WTC11 (cell line): Measurements from ENCODE around the gene MAP4. TPM values are rescaled to one million over a fixed set of nuclear protein-coding genes. Genes with fewer than 3 reads are reported as not detected.
A peak's percentile ranks its signal among the peaks of the same experiment; 100 is the strongest.

Source experiments
- ATAC-seq: fragments of 200-7000 bp; cut with Tn5 transposase; 2 replicates; pipeline ENCODE4 v1.10.0; 2021; ENCODE audit warnings: mild to moderate bottlenecking, moderate library complexity
- CTCF ChIA-PET: fragments of 300-600 bp; sonication (Branson Sonifier 250); formaldehyde crosslinking; loops from one replicate; lab custom pipeline; 2021; ENCODE audit warnings: antibody characterized with exemption; lab: Charles Lee
- POLR2A ChIA-PET: fragments of 350-600 bp; sonication (Branson Sonifier 250); formaldehyde crosslinking; loops from one replicate; lab custom pipeline; 2021; ENCODE audit warnings: antibody characterized with exemption; lab: Charles Lee
- DNase-seq: peaks from one replicate; pipeline ENCODE4 v3.0.0; 2021; ENCODE audit warnings: low spot score
- H3K27ac Mint-ChIP-seq: 2 replicates; pipeline ENCODE4 v1.8.0; 2021; ENCODE audit warnings: mixed read lengths
- H3K27me3 Mint-ChIP-seq: 2 replicates; pipeline ENCODE4 v1.8.0; 2021; ENCODE audit warnings: low read depth, mild to moderate bottlenecking, moderate library complexity, mixed read lengths
- H3K36me3 Mint-ChIP-seq: 2 replicates; pipeline ENCODE4 v1.8.0; 2021; ENCODE audit warnings: mixed read lengths
- H3K4me1 Mint-ChIP-seq: 2 replicates; pipeline ENCODE4 v1.8.0; 2022; ENCODE audit warnings: mixed read lengths
- H3K4me3 Mint-ChIP-seq: 2 replicates; pipeline ENCODE4 v1.8.0; 2021; ENCODE audit warnings: mild to moderate bottlenecking, moderate library complexity, mixed read lengths
- H3K9me3 Mint-ChIP-seq: 2 replicates; pipeline ENCODE4 v1.8.0; 2021; ENCODE audit warnings: mixed read lengths
- AR ChIP-seq: fragments of 250-450 bp; sonication (Bioruptor Pico); IDR thresholded peaks from 2 replicates; pipeline ENCODE4 v1.9.0; 2021; ENCODE audit warnings: mild to moderate bottlenecking
- CDX4 ChIP-seq: fragments of 250-450 bp; sonication (Bioruptor Pico); IDR thresholded peaks from 2 replicates; pipeline ENCODE4 v1.9.0; 2021; ENCODE audit warnings: moderate library complexity, mild to moderate bottlenecking, inconsistent platforms, borderline replicate concordance
- CREB1 ChIP-seq: sonication (generic); formaldehyde crosslinking; IDR thresholded peaks from 2 replicates; pipeline ENCODE4 v1.8.0; 2023; ENCODE audit warnings: mild to moderate bottlenecking, missing genetic modification reagents
- E2F5 ChIP-seq: sonication (generic); formaldehyde crosslinking; IDR thresholded peaks from 2 replicates; pipeline ENCODE4 v1.8.1; 2022; ENCODE audit warnings: mild to moderate bottlenecking, moderate library complexity, missing genetic modification reagents
- EMX1 ChIP-seq: fragments of 250-450 bp; sonication (Bioruptor Pico); IDR thresholded peaks from 2 replicates; pipeline ENCODE4 v1.8.0; 2021; ENCODE audit warnings: mild to moderate bottlenecking
- FOXK1 ChIP-seq: sonication (generic); formaldehyde crosslinking; IDR thresholded peaks from 2 replicates; pipeline ENCODE4 v1.8.0; 2022; ENCODE audit warnings: mild to moderate bottlenecking, moderate library complexity, missing genetic modification reagents
- MXD4 ChIP-seq: fragments of 250-450 bp; sonication (Bioruptor Pico); IDR thresholded peaks from 2 replicates; pipeline ENCODE4 v1.8.0; 2021; ENCODE audit warnings: mild to moderate bottlenecking, moderate library complexity, borderline replicate concordance
- NFATC4 ChIP-seq: fragments of 250-450 bp; sonication (Bioruptor Pico); IDR thresholded peaks from 2 replicates; pipeline ENCODE4 v1.9.0; 2021; ENCODE audit warnings: mild to moderate bottlenecking
- NFE2L1 ChIP-seq: sonication (generic); formaldehyde crosslinking; IDR thresholded peaks from 2 replicates; pipeline ENCODE4 v1.8.1; 2023; ENCODE audit warnings: missing genetic modification reagents
- NR2C2 ChIP-seq: sonication (generic); formaldehyde crosslinking; IDR thresholded peaks from 2 replicates; pipeline ENCODE4 v1.8.0; 2022; ENCODE audit warnings: mild to moderate bottlenecking, missing genetic modification reagents
- NR3C1 ChIP-seq: sonication (generic); formaldehyde crosslinking; conservative IDR thresholded peaks from 2 replicates; pipeline ENCODE4 v1.8.1; 2023; ENCODE audit warnings: low read depth, mild to moderate bottlenecking, missing genetic modification reagents
- PREB ChIP-seq: sonication (generic); formaldehyde crosslinking; IDR thresholded peaks from 2 replicates; pipeline ENCODE4 v1.8.1; 2022; ENCODE audit warnings: mild to moderate bottlenecking, missing genetic modification reagents, moderate library complexity, borderline replicate concordance
- PRRX2 ChIP-seq: fragments of 250-450 bp; sonication (Bioruptor Pico); IDR thresholded peaks from 2 replicates; pipeline ENCODE4 v1.8.0; 2021; ENCODE audit warnings: mild to moderate bottlenecking
- SOX15 ChIP-seq: fragments of 250-450 bp; sonication (Bioruptor Pico); IDR thresholded peaks from 2 replicates; pipeline ENCODE4 v1.9.0; 2021; ENCODE audit warnings: mild to moderate bottlenecking
- ZNF232 ChIP-seq: sonication (generic); formaldehyde crosslinking; IDR thresholded peaks from 2 replicates; pipeline ENCODE4 v1.8.0; 2022; ENCODE audit warnings: mild to moderate bottlenecking, missing genetic modification reagents
- ZNF317 ChIP-seq: sonication (generic); formaldehyde crosslinking; IDR thresholded peaks from 2 replicates; pipeline ENCODE4 v1.8.1; 2023; ENCODE audit warnings: low read depth, mild to moderate bottlenecking, moderate library complexity, missing genetic modification reagents, borderline replicate concordance
- ZNF425 ChIP-seq: fragments of 250-450 bp; sonication (Bioruptor Pico); conservative IDR thresholded peaks from 2 replicates; pipeline ENCODE4 v1.9.0; 2021; ENCODE audit warnings: mild to moderate bottlenecking
- total RNA-seq: library from RNA; stranded (reverse); gene quantifications from 3 replicates; pipeline ENCODE4 v1.2.3, GENCODE V29; 2021

MAP4 gene
- total RNA-seq, 1 experiment from 2014 or later = 199 TPM

- POLR2A ChIA-PET = no interaction called here
- no peak overlapping the region for H3K4me3 Mint-ChIP-seq
- H3K9me3 Mint-ChIP-seq = no peaks in the 10 kb centered on the region
- DNase-seq = no peak
- TF ChIP-seq CDX4 (no peak), FOXK1 (CRISPR knock-in tag) (no peak), E2F5 (no peak), NFE2L1 (CRISPR knock-in tag) (no peak), NFATC4 (CRISPR knock-in tag) (no peak), PRRX2 (CRISPR knock-in tag) (no peak)
- TF ChIP-seq, all 79 proteins: peak for 0
- Mint-ChIP-seq H3K4me1 (peaks cover 19% of the 10 kb centered on the region), H3K36me3 (no peaks in the 10 kb centered on the region), H3K27me3 (no peaks in the 10 kb centered on the region), H3K27ac (peak overlapping the region; percentile 86)
- no peak for ATAC-seq
- CTCF ChIA-PET = interaction anchor here (1.2 to 1.5 kb wide), 2 partner anchors 38 to 124 kb away, joined by 5 to 7 read pairs; no protein-coding TSS in a partner anchor
Measured at GRCh38 chr3:48026951-48027908, 11.0 kb upstream of the MAP4 start.

GRCh38 chr3:48026098-48026497, 9.9 kb upstream of the MAP4 start:
- Mint-ChIP-seq H3K36me3 (no peaks in the 10 kb centered on the region), H3K27me3 (no peaks in the 10 kb centered on the region), H3K9me3 (no peaks in the 10 kb centered on the region), H3K27ac (no peak overlapping the region), H3K4me3 (no peak overlapping the region), H3K4me1 (peaks cover 22% of the 10 kb centered on the region)
- DNase-seq (no peak), ATAC-seq (no peak)
- TF ChIP-seq NR3C1 (CRISPR knock-in tag) = no peak
- no peak for TF ChIP-seq SOX15 (CRISPR knock-in tag)
- no peak for TF ChIP-seq MXD4 (CRISPR knock-in tag)
- TF ChIP-seq ZNF232 (CRISPR knock-in tag) = no peak
- TF ChIP-seq PREB (CRISPR knock-in tag) = no peak
- POLR2A ChIA-PET = no interaction called here
- CTCF ChIA-PET = interaction anchor here (1.3 kb wide), 1 partner anchor 125 kb away, joined by 3 read pairs; no protein-coding TSS in a partner anchor

GRCh38 chr3:48024401-48024800, 8.2 kb upstream of the MAP4 start:
- POLR2A ChIA-PET = no interaction called here
- TF ChIP-seq ZNF425 (CRISPR knock-in tag) (no peak), NR2C2 (CRISPR knock-in tag) (no peak)
- TF ChIP-seq, all 79 proteins: peak for 0
- no peaks in the 10 kb centered on the region for H3K27me3 Mint-ChIP-seq
- CTCF ChIA-PET = no interaction called here
- H3K4me3 Mint-ChIP-seq = no peak overlapping the region
- 0 out of 2 replicates have a peak overlapping the region, but pooled peaks have one; percentile 29 for H3K27ac Mint-ChIP-seq
- DNase-seq = no peak
- H3K36me3 Mint-ChIP-seq = 0 out of 2 replicates have a peak, but pooled peaks cover 4% of the 10 kb centered on the region
- H3K9me3 Mint-ChIP-seq = no peaks in the 10 kb centered on the region
- no peak for ATAC-seq
- peaks cover 25% of the 10 kb centered on the region for H3K4me1 Mint-ChIP-seq

GRCh38 chr3:48023377-48023776, 7.2 kb upstream of the MAP4 start:
- H3K27ac Mint-ChIP-seq = peak overlapping the region; percentile 27
- no peaks in the 10 kb centered on the region for H3K9me3 Mint-ChIP-seq
- no peak overlapping the region for H3K4me3 Mint-ChIP-seq
- CTCF ChIA-PET = no interaction called here
- no peak for DNase-seq
- TF ChIP-seq AR (CRISPR knock-in tag) = no peak
- TF ChIP-seq NFATC4 (CRISPR knock-in tag) = no peak
- no peak for TF ChIP-seq NR3C1 (CRISPR knock-in tag)
- TF ChIP-seq EMX1 (CRISPR knock-in tag) = no peak
- no peak for TF ChIP-seq PREB (CRISPR knock-in tag)
- TF ChIP-seq ZNF232 (CRISPR knock-in tag) = no peak
- TF ChIP-seq ZNF317 = no peak
- no peak for TF ChIP-seq CREB1 (CRISPR knock-in tag)
- TF ChIP-seq, all 79 proteins: peak for 0
- Mint-ChIP-seq H3K4me1 (peaks cover 25% of the 10 kb centered on the region), H3K27me3 (no peaks in the 10 kb centered on the region), H3K36me3 (peaks cover 9% of the 10 kb centered on the region; the same call in 1 of the 2 replicates)
- no peak for ATAC-seq
- POLR2A ChIA-PET = no interaction called here
